H1 (cell line): ENCODE measurements around the gene MGLL. TPM values are rescaled to one million over a fixed set of nuclear protein-coding genes. Genes with fewer than 3 reads are reported as not detected.

Experiments
- CTCF ChIA-PET: fragments of 300-600 bp; sonication (Branson Sonifier 250); formaldehyde crosslinking; loops from one replicate; lab custom pipeline; 2021; ENCODE audit not compliant: partially characterized antibody; lab: Charles Lee
- POLR2A ChIA-PET: fragments of 300-600 bp; sonication (Branson Sonifier 250); formaldehyde crosslinking; loops from one replicate; lab custom pipeline; 2021; ENCODE audit warnings: inconsistent platforms; ENCODE audit not compliant: partially characterized antibody; lab: Charles Lee
- DNase-seq, 2 experiments: peaks; one replicate each; pipeline versions ENCODE4 v3.0.0 to v3.0.0-alpha.2; 2010 to 2022; ENCODE audit warnings: low spot score in 2 of 2, low read depth in 1 of 2, mixed read lengths in 1 of 2
- FAIRE-seq: peaks from 2 replicates; lab custom pipeline; 2011; peaks lifted over from hg19 to GRCh38; lab: Jason Lieb, UNC
- H2AFZ ChIP-seq: 2 replicates; pipeline ENCODE4 v1.8.1; 2012; ENCODE audit warnings: low read length, inconsistent platforms
- H2AK5ac ChIP-seq: 2 replicates; pipeline ENCODE4 v1.6.1; 2013; ENCODE audit warnings: low read depth, low read length
- H2BK120ac ChIP-seq: replicated peaks from 2 replicates; pipeline ENCODE3; 2013; ENCODE audit warnings: low read depth, low read length, inconsistent platforms
- H2BK12ac ChIP-seq: 2 replicates; pipeline ENCODE4 v1.6.1; 2013; ENCODE audit warnings: low read depth, low read length
- H2BK15ac ChIP-seq: 2 replicates; pipeline ENCODE4 v1.6.1; 2013; ENCODE audit warnings: low read length
- H2BK20ac ChIP-seq: 2 replicates; pipeline ENCODE4 v1.6.1; 2013; ENCODE audit warnings: low read length
- H2BK5ac ChIP-seq: 2 replicates; pipeline ENCODE4 v1.6.1; 2013; ENCODE audit warnings: low read depth, low read length
- H3K14ac ChIP-seq: 2 replicates; pipeline ENCODE4 v1.6.1; 2013; ENCODE audit warnings: inconsistent platforms; ENCODE audit not compliant: insufficient read length
- H3K18ac ChIP-seq: 2 replicates; pipeline ENCODE4 v1.6.1; 2013; ENCODE audit warnings: low read length; ENCODE audit errors: extremely low read depth
- H3K23ac ChIP-seq: 2 replicates; pipeline ENCODE4 v1.6.1; 2013; ENCODE audit warnings: inconsistent platforms; ENCODE audit not compliant: insufficient read length
- H3K23me2 ChIP-seq: 2 replicates; pipeline ENCODE4 v1.6.1; 2013; ENCODE audit warnings: low read depth, low read length
- H3K27ac ChIP-seq: 2 replicates; pipeline ENCODE4 v1.6.1; 2011; ENCODE audit warnings: low read depth, low read length, inconsistent platforms
- H3K27me3 ChIP-seq, 4 experiments: replicated peaks in 1 of 4; 1 replicate in 1 of 4; 2 replicates in 3 of 4; pipeline versions ENCODE4 v1.6.1 to v1.8.1; 2011 to 2013; ENCODE audit warnings: low read length in 3 of 4, mild to moderate bottlenecking in 3 of 4, inconsistent platforms in 2 of 4, mixed read lengths in 2 of 4, moderate library complexity in 1 of 4; ENCODE audit not compliant: control insufficient read depth in 3 of 4, insufficient read depth in 3 of 4; ENCODE audit errors: extremely low read depth in 1 of 4
- H3K36me3 ChIP-seq, 4 experiments: 2 replicates each; pipeline versions ENCODE4 v1.6.1 to v1.8.1; 2011 to 2013; ENCODE audit warnings: mild to moderate bottlenecking in 4 of 4, low read length in 3 of 4, moderate library complexity in 2 of 4, control low read depth in 1 of 4, inconsistent platforms in 1 of 4; ENCODE audit not compliant: insufficient read depth in 4 of 4, control insufficient read depth in 2 of 4
- H3K4ac ChIP-seq: replicated peaks from 2 replicates; pipeline ENCODE3; 2013; ENCODE audit warnings: low read length, low read depth, mixed read lengths, inconsistent platforms; ENCODE audit not compliant: insufficient read length
- H3K4me1 ChIP-seq, 4 experiments: replicated peaks in 1 of 4; 1 replicate in 1 of 4; 2 replicates in 3 of 4; pipeline versions ENCODE4 v1.6.1 to v1.8.1; 2011 to 2013; ENCODE audit warnings: low read length in 3 of 4, inconsistent platforms in 2 of 4, mixed read lengths in 1 of 4; ENCODE audit not compliant: insufficient read depth in 4 of 4, control insufficient read depth in 3 of 4
- H3K4me2 ChIP-seq, 2 experiments: 2 replicates each; pipeline versions ENCODE4 v1.6.1 to v1.8.1; 2011 to 2013; ENCODE audit warnings: low read depth in 2 of 2, low read length in 2 of 2, control low read depth in 1 of 2, inconsistent platforms in 1 of 2, mild to moderate bottlenecking in 1 of 2; ENCODE audit not compliant: insufficient read depth in 1 of 2
- H3K4me3 ChIP-seq, 4 experiments: fragments of 200-600, 300-600 bp in 1 of 4; sonication (generic), shearing (Covaris generic), sonication (Bioruptor Twin) in 1 of 4; 2 replicates each; pipeline versions ENCODE4 v1.5.1 to v1.8.1; 2011 to 2016; ENCODE audit warnings: low read length in 4 of 4, low read depth in 3 of 4, control low read depth in 2 of 4, inconsistent platforms in 2 of 4, mild to moderate bottlenecking in 2 of 4, mixed read lengths in 1 of 4, moderate library complexity in 1 of 4; ENCODE audit not compliant: insufficient read depth in 2 of 4; ENCODE audit errors: extremely low read depth in 1 of 4
- H3K56ac ChIP-seq: replicated peaks from 2 replicates; pipeline ENCODE3; 2013; ENCODE audit warnings: low read depth, mild to moderate bottlenecking, mixed read lengths, low read length, inconsistent platforms; ENCODE audit not compliant: insufficient read length
- H3K79me1 ChIP-seq: 2 replicates; pipeline ENCODE4 v1.6.1; 2013; ENCODE audit warnings: low read depth, low read length, control low read depth
- H3K79me2 ChIP-seq, 2 experiments: 2 replicates each; pipeline versions ENCODE4 v1.6.1 to v1.8.1; 2012 to 2013; ENCODE audit warnings: low read length in 2 of 2, mild to moderate bottlenecking in 2 of 2, inconsistent platforms in 1 of 2; ENCODE audit not compliant: insufficient read depth in 2 of 2, control insufficient read depth in 1 of 2
- H3K9ac ChIP-seq, 4 experiments: replicated peaks in 1 of 4; 1 replicate in 1 of 4; 2 replicates in 3 of 4; pipeline versions ENCODE4 v1.6.1 to v1.8.1; 2011 to 2013; ENCODE audit warnings: low read depth in 3 of 4, low read length in 3 of 4, control low read depth in 2 of 4, mild to moderate bottlenecking in 2 of 4, moderate library complexity in 2 of 4, inconsistent platforms in 1 of 4; ENCODE audit errors: extremely low read depth in 1 of 4
- H3K9me3 ChIP-seq, 2 experiments: 2 replicates each; pipeline versions ENCODE4 v1.6.1 to v1.8.1; 2012 to 2013; ENCODE audit warnings: mild to moderate bottlenecking in 2 of 2, moderate library complexity in 2 of 2, control low read depth in 1 of 2, inconsistent platforms in 1 of 2, low read depth in 1 of 2, low read length in 1 of 2, mixed read lengths in 1 of 2; ENCODE audit not compliant: insufficient read depth in 2 of 2
- H4K20me1 ChIP-seq, 2 experiments: replicated peaks in 1 of 2; 2 replicates each; pipeline versions ENCODE3 to v1.8.1; 2011 to 2013; ENCODE audit warnings: inconsistent platforms in 2 of 2, low read length in 2 of 2, mild to moderate bottlenecking in 1 of 2; ENCODE audit not compliant: insufficient read depth in 2 of 2, control insufficient read depth in 1 of 2
- H4K5ac ChIP-seq: 2 replicates; pipeline ENCODE4 v1.6.1; 2013; ENCODE audit warnings: low read length, low read depth, mixed read lengths, inconsistent platforms; ENCODE audit not compliant: insufficient read length
- H4K8ac ChIP-seq: 2 replicates; pipeline ENCODE4 v1.8.0; 2013; ENCODE audit warnings: mild to moderate bottlenecking, moderate library complexity, low read length, inconsistent platforms; ENCODE audit not compliant: insufficient read depth; ENCODE audit errors: extremely low read depth
- H4K91ac ChIP-seq: replicated peaks from 2 replicates; pipeline ENCODE3; 2013; ENCODE audit warnings: low read length, mixed read lengths, inconsistent platforms; ENCODE audit not compliant: insufficient read length
- ATF3 ChIP-seq: IDR thresholded peaks from 2 replicates; pipeline ENCODE4 v1.6.1; 2011; ENCODE audit warnings: low read depth, mild to moderate bottlenecking, low read length; ENCODE audit not compliant: insufficient read depth
- BRCA1 ChIP-seq: IDR thresholded peaks from 2 replicates; pipeline ENCODE4 v1.6.1; 2012; ENCODE audit warnings: low read depth, low read length, improper control_type of control experiment
- CHD2 ChIP-seq: IDR thresholded peaks from 2 replicates; pipeline ENCODE4 v1.6.1; 2012; ENCODE audit warnings: low read length, improper control_type of control experiment
- CREB1 ChIP-seq: IDR thresholded peaks from 2 replicates; pipeline ENCODE4 v1.6.1; 2012; ENCODE audit warnings: inconsistent platforms
- FOSL1 ChIP-seq: IDR thresholded peaks from 2 replicates; pipeline ENCODE4 v1.6.1; 2011; ENCODE audit warnings: mild to moderate bottlenecking, low read depth, low read length, moderate library complexity; ENCODE audit not compliant: insufficient read depth
- GABPA ChIP-seq: IDR thresholded peaks from 2 replicates; pipeline ENCODE4 v1.6.1; 2011; ENCODE audit warnings: mild to moderate bottlenecking, low read length, moderate library complexity, borderline replicate concordance; ENCODE audit not compliant: insufficient read depth
- JUND ChIP-seq: IDR thresholded peaks from 2 replicates; pipeline ENCODE4 v1.6.1; 2011; ENCODE audit warnings: mild to moderate bottlenecking, improper control_type of control experiment, low read length
- MAFK ChIP-seq: IDR thresholded peaks from 2 replicates; pipeline ENCODE4 v1.6.1; 2012; ENCODE audit warnings: low read depth, mild to moderate bottlenecking, improper control_type of control experiment, low read length
- NRF1 ChIP-seq: IDR thresholded peaks from 2 replicates; pipeline ENCODE4 v1.6.1; 2011; ENCODE audit warnings: mild to moderate bottlenecking, low read depth, low read length, improper control_type of control experiment
- PHF8 ChIP-seq: fragments of 200-600 bp; sonication (generic); conservative IDR thresholded peaks from 2 replicates; pipeline ENCODE4 v1.7.1; 2012; ENCODE audit warnings: low read depth, mild to moderate bottlenecking, inconsistent platforms, low read length, moderate library complexity
- SP1 ChIP-seq: IDR thresholded peaks from 2 replicates; pipeline ENCODE4 v1.6.1; 2011; ENCODE audit warnings: low read depth, low read length
- TAF7 ChIP-seq: optimal IDR thresholded peaks from 2 replicates; pipeline ENCODE3; 2011; ENCODE audit warnings: low read depth, mild to moderate bottlenecking, inconsistent platforms, low read length, moderate library complexity, borderline replicate concordance
- WGBS, 2 experiments: shearing (Covaris generic) in 1 of 2; methylation state at CpG; one replicate each; pipeline versions ENCODE4 v1.1.6 to v1.1.7; 2013 to 2015; ENCODE audit warnings: low lambda C conversion rate in 2 of 2, mixed read lengths in 2 of 2, inconsistent platforms in 1 of 2, low coverage in 1 of 2, missing lambda C conversion rate in 1 of 2; ENCODE audit not compliant: insufficient replicate concordance in 2 of 2, insufficient coverage in 1 of 2, insufficient read length in 1 of 2; ENCODE audit errors: extremely low coverage in 1 of 2, missing lambda C conversion rate in 1 of 2; 5-methylcytosine and 5-hydroxymethylcytosine counted together
- polyA plus RNA-seq, 7 experiments: library from polyadenylated mRNA; depleted of rRNA in 3 of 7; stranded (reverse) in 5 of 7; unstranded in 2 of 7; fragments of >200 nt in 5 of 7; fragments of 200-250 nt in 2 of 7; gene quantifications; 1 replicate in 5 of 7; 2 replicates in 1 of 7; 4 replicates in 1 of 7; pipeline versions ENCODE4 v1.2.1 to v1.2.3, GENCODE V29; 2011 to 2013; ENCODE audit warnings: missing spikeins in 2 of 7, mixed read lengths in 2 of 7
- total RNA-seq: library from RNA; stranded (reverse); fragmentation: NEBNext Ultra II Directional; extraction: Animal tissue kit (Norgen Biotek cat#: 25700); gene quantifications from 2 replicates; pipeline ENCODE4 v1.2.1, GENCODE V29; 2021

Gene MGLL
- total and polyA plus RNA-seq, 2 of the 8 experiments (the other 6 are each of a cell fraction or from before 2014, with no cell fraction given), result 0.05 to 0.34 TPM

- CTCF ChIA-PET, result interaction anchor here (0.6 to 1.5 kb wide), 7 partner anchors 8 to 77 kb away, joined by 3 to 6 read pairs (median 3); no protein-coding TSS in a partner anchor
- no peak overlapping the region for H2BK120ac ChIP-seq
- 89% methylated on average over 30 of the region's 34 CpGs; no CpG with 5 or more reads in 1 of the 2 experiments for WGBS, 2 experiments
- H2BK15ac ChIP-seq, result no peak overlapping the region
- H3K4me3 ChIP-seq, result no peak overlapping the region
- no peak overlapping the region for H4K91ac ChIP-seq
- H3K27me3 ChIP-seq, result 0 out of 7 replicates have a peak, but pooled peaks cover 0 to 2% (median 0%) of the 10 kb centered on the region in 4 experiments
- FAIRE-seq (no peak), DNase-seq (no peak)
- H3K27ac ChIP-seq, result no peak overlapping the region
- H3K23me2 ChIP-seq, result no peaks in the 10 kb centered on the region
- H4K20me1 ChIP-seq, result no peaks in the 10 kb centered on the region
- H2BK20ac ChIP-seq, result no peak overlapping the region
- H2AFZ ChIP-seq, result no peak overlapping the region
- no peak overlapping the region for H2AK5ac ChIP-seq
- no peaks in the 10 kb centered on the region for H3K4me1 ChIP-seq
- H3K9me3 ChIP-seq, result no peaks in the 10 kb centered on the region
- no peak overlapping the region for H3K9ac ChIP-seq
- H3K79me2 ChIP-seq, result no peaks in the 10 kb centered on the region
- no peak overlapping the region for H3K4me2 ChIP-seq
- no peak overlapping the region for H2BK12ac ChIP-seq
- H3K56ac ChIP-seq, result no peak overlapping the region
- POLR2A ChIA-PET, result no interaction called here
- no peak overlapping the region for H3K18ac ChIP-seq
- H4K5ac ChIP-seq, result no peak overlapping the region
- no peak overlapping the region for H3K23ac ChIP-seq
- H2BK5ac ChIP-seq, result no peak overlapping the region
- H3K36me3 ChIP-seq, result no peaks in the 10 kb centered on the region
- H3K14ac ChIP-seq, result no peak overlapping the region
- no peak overlapping the region for H4K8ac ChIP-seq
- no peaks in the 10 kb centered on the region for H3K79me1 ChIP-seq
- no peak overlapping the region for H3K4ac ChIP-seq
- TF ChIP-seq NRF1, result no peak
- no peak for TF ChIP-seq CREB1
- TF ChIP-seq JUND, result no peak
- TF ChIP-seq CHD2, result no peak
- TF ChIP-seq FOSL1, result no peak
- TF ChIP-seq SP1, result no peak
- TF ChIP-seq PHF8, result no peak
- TF ChIP-seq BRCA1, result no peak
- no peak for TF ChIP-seq ATF3
- TF ChIP-seq MAFK, result no peak
- no peak for TF ChIP-seq GABPA
- no peak for TF ChIP-seq TAF7
Observed at GRCh38 chr3:127754411-127755304, 67.7 kb downstream of the MGLL start.
